PC-9 (cell line): ENCODE measurements around the gene TVP23A. TPM values are rescaled to one million over a fixed set of nuclear protein-coding genes. Genes with fewer than 3 reads are reported as not detected.
"Not testable (repeated sequence)": the region's sequence is repeated elsewhere in the genome, so short reads cannot be mapped to it uniquely, and the experiment has no call there.

ENCODE experiments used
- BruUV-seq: library from RNA; stranded (reverse); fragments of 400-500 nt; replicated peaks from 2 replicates; lab custom pipeline; 2021; lab: Mats Ljungman, UMichigan
- CTCF ChIA-PET: fragments of 300-600 bp; sonication (Branson Sonifier 250); formaldehyde crosslinking; loops from one replicate; lab custom pipeline; 2022; ENCODE audit warnings: antibody characterized with exemption; lab: Charles Lee
- POLR2A ChIA-PET: fragments of 300-600 bp; sonication (Branson Sonifier 250); formaldehyde crosslinking; loops from one replicate; lab custom pipeline; 2022; ENCODE audit warnings: antibody characterized with exemption; ENCODE audit not compliant: unreplicated experiment; lab: Charles Lee
- DNase-seq, 2 experiments: peaks; one replicate each; pipeline versions ENCODE4 v3.0.0 to v3.0.0-alpha.2; 2015 to 2022; ENCODE audit warnings: mixed read lengths in 1 of 2
- H2AFZ ChIP-seq: fragments of 200-600 bp; sonication (generic); 2 replicates; pipeline ENCODE4 v1.8.1; 2017; ENCODE audit warnings: antibody characterized with exemption
- H3F3A ChIP-seq: fragments of 200-600 bp; sonication (generic); 2 replicates; pipeline ENCODE4 v1.8.1; 2017; ENCODE audit warnings: antibody characterized with exemption, mild to moderate bottlenecking, low read depth; ENCODE audit not compliant: insufficient read depth
- H3K27ac ChIP-seq: fragments of 200-600 bp; sonication (generic); 2 replicates; pipeline ENCODE4 v1.6.1; 2016; ENCODE audit warnings: mixed run types
- H3K27me3 ChIP-seq: fragments of 200-600 bp; sonication (generic); 2 replicates; pipeline ENCODE4 v1.6.1; 2016; ENCODE audit warnings: low read depth, mixed run types; ENCODE audit not compliant: insufficient read depth
- H3K36me3 ChIP-seq: fragments of 200-600 bp; sonication (generic); 2 replicates; pipeline ENCODE4 v1.6.1; 2016; ENCODE audit warnings: low read depth, mixed run types
- H3K4me1 ChIP-seq: fragments of 200-600 bp; sonication (generic); replicated peaks from 2 replicates; pipeline ENCODE4 v1.6.1; 2016; ENCODE audit warnings: mixed run types; ENCODE audit not compliant: insufficient read depth
- H3K4me2 ChIP-seq: fragments of 200-600 bp; sonication (generic); 2 replicates; pipeline ENCODE4 v1.6.1; 2017; ENCODE audit warnings: mixed run types
- H3K4me3 ChIP-seq: fragments of 200-600 bp; sonication (generic); 2 replicates; pipeline ENCODE4 v1.6.1; 2016; ENCODE audit warnings: mixed run types
- H3K79me2 ChIP-seq: fragments of 200-600 bp; sonication (generic); 2 replicates; pipeline ENCODE4 v1.6.1; 2017; ENCODE audit warnings: low read depth, mixed run types
- H3K9me2 ChIP-seq: fragments of 200-600 bp; sonication (generic); 2 replicates; pipeline ENCODE4 v1.8.1; 2017; ENCODE audit warnings: mild to moderate bottlenecking; ENCODE audit not compliant: insufficient read depth
- H3K9me3 ChIP-seq: fragments of 200-600 bp; sonication (generic); 2 replicates; pipeline ENCODE4 v1.8.1; 2016; ENCODE audit warnings: low read depth; ENCODE audit not compliant: insufficient read depth
- H4K20me1 ChIP-seq: fragments of 200-600 bp; sonication (generic); 2 replicates; pipeline ENCODE4 v1.8.1; 2017; ENCODE audit not compliant: insufficient read depth
- CTCF ChIP-seq: fragments of 200-600 bp; sonication (generic); conservative IDR thresholded peaks from 2 replicates; pipeline ENCODE4 v1.6.1; 2017; ENCODE audit warnings: mixed run types, antibody characterized with exemption, mild to moderate bottlenecking, moderate library complexity
- EZH2 ChIP-seq: fragments of 200-600 bp; sonication (generic); IDR thresholded peaks from 2 replicates; pipeline ENCODE4 v1.8.0; 2017; ENCODE audit warnings: antibody characterized with exemption, low read depth
- intact Hi-C: fragments of 100-400 bp; cut with micrococcal nuclease; formaldehyde crosslinking; loops from one replicate; pipeline ENCODE4 v1.10.0; 2022; ENCODE audit not compliant: unreplicated experiment
- total RNA-seq: library from RNA; stranded (reverse); gene quantifications from 2 replicates; pipeline ENCODE4 v1.2.3, GENCODE V29; 2021

The TVP23A gene
- total RNA-seq, 1 experiment from 2014 or later: not detected

- no peak for DNase-seq
- no TSS peak for BruUV-seq
- no peak overlapping the region for H3K27ac ChIP-seq
- TF ChIP-seq CTCF (no peak), EZH2 (no peak)
- CTCF ChIA-PET: no interaction called here
- H2AFZ ChIP-seq: no peak overlapping the region
- no peaks in the 10 kb centered on the region for H4K20me1 ChIP-seq
- no peaks in the 10 kb centered on the region for H3K9me3 ChIP-seq
- POLR2A ChIA-PET: no interaction called here
- no peaks in the 10 kb centered on the region for H3K4me1 ChIP-seq
- H3K79me2 ChIP-seq: no peaks in the 10 kb centered on the region
- H3F3A ChIP-seq: no peaks in the 10 kb centered on the region
- H3K27me3 ChIP-seq: no peaks in the 10 kb centered on the region
- intact Hi-C loops: no loop called here
- no peak overlapping the region for H3K4me2 ChIP-seq
- no peak overlapping the region for H3K4me3 ChIP-seq
- H3K9me2 ChIP-seq: no peaks in the 10 kb centered on the region
- H3K36me3 ChIP-seq: no peaks in the 10 kb centered on the region
Observed at GRCh38 chr16:10805334-10805733, 13.3 kb downstream of the TVP23A start.

- Histone ChIP-seq H3K27ac (no peak overlapping the region), H3K4me3 (no peak overlapping the region), H3K4me1 (no peaks in the 10 kb centered on the region), H3K4me2 (no peak overlapping the region), H3K9me2 (no peaks in the 10 kb centered on the region), H4K20me1 (no peaks in the 10 kb centered on the region), H2AFZ (no peak overlapping the region), H3K9me3 (no peaks in the 10 kb centered on the region), H3F3A (no peaks in the 10 kb centered on the region), H3K79me2 (no peaks in the 10 kb centered on the region), H3K36me3 (no peaks in the 10 kb centered on the region), H3K27me3 (no peaks in the 10 kb centered on the region)
- ChIA-PET POLR2A (no interaction called here), CTCF (no interaction called here)
- no peak for TF ChIP-seq EZH2
- no peak for TF ChIP-seq CTCF
- intact Hi-C loops: no loop called here
- BruUV-seq: no TSS peak
- no peak for DNase-seq
Observed at GRCh38 chr16:10799736-10800135, 18.9 kb downstream of the TVP23A start.

GRCh38 chr16:10791048-10791447 lies 27.5 kb downstream of the TVP23A start:
- Histone ChIP-seq H3K4me1 (no peaks in the 10 kb centered on the region), H3K9me3 (no peaks in the 10 kb centered on the region), H4K20me1 (no peaks in the 10 kb centered on the region), H3K36me3 (no peaks in the 10 kb centered on the region), H3K79me2 (no peaks in the 10 kb centered on the region), H3K27ac (no peak overlapping the region), H2AFZ (no peak overlapping the region), H3K9me2 (no peaks in the 10 kb centered on the region), H3K4me3 (no peak overlapping the region), H3K4me2 (no peak overlapping the region), H3F3A (no peaks in the 10 kb centered on the region), H3K27me3 (peaks cover 4% of the 10 kb centered on the region; the same call in 1 of the 2 replicates)
- POLR2A ChIA-PET: no interaction called here
- CTCF ChIA-PET: no interaction called here
- TF ChIP-seq CTCF (no peak), EZH2 (no peak)
- intact Hi-C loops: no loop called here
- DNase-seq: no peak
- no TSS peak for BruUV-seq

- H3K4me2 ChIP-seq, H3K4me1 ChIP-seq, H3K4me3 ChIP-seq, BruUV-seq, H3K79me2 ChIP-seq, H3K9me2 ChIP-seq, H3F3A ChIP-seq, DNase-seq, H3K27me3 ChIP-seq, H4K20me1 ChIP-seq, POLR2A ChIA-PET, intact Hi-C loops, H3K36me3 ChIP-seq, H2AFZ ChIP-seq, H3K9me3 ChIP-seq, H3K27ac ChIP-seq, CTCF ChIA-PET: not testable (repeated sequence)
Observed at GRCh38 chr16:10788630-10789029, 30.0 kb downstream of the TVP23A start.
